ENCODE data around the gene ZNF841. TPM values are rescaled to one million over a fixed set of nuclear protein-coding genes. Genes with fewer than 3 reads are reported as not detected.
"Not testable (repeated sequence)": the region's sequence is repeated elsewhere in the genome, so short reads cannot be mapped to it uniquely, and the experiment has no call there.

Gene ZNF841
- total RNA-seq, 2 donors from 2014 or later, result 23.5 TPM

DNA sequence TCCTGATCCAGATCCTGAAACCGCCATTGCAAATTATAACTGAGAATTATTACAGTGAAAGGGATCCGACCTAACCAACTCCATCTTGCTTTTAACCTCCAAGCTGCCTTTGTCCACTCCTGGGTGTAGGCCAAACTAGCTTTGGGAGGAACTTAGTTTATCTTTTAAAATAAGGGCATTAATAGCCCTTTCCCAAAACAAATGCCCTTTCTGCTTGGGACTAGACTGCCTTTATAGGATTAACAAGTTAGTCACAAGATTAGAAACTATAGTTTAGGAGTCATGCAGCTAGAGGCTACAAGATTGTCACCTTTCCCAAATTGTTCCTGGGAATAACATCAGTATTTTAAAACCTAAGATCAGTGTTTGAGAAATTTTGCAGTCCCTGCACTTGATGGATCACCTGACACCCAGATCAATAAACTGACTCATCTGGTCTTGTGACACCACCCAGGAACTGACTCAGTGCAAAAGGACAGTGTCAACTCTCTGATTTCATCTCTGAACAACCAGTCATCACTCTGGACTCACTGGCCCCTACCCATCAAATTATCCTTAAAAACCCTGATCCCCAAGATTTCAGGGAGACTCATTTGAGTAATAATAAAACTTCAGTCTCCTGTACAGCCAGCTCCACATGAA is 4.1 kb upstream of the ZNF841 start:
- H3K9me3 Mint-ChIP-seq, result peaks cover 27 to 28% of the 10 kb centered on the region in 2 donors
- peaks cover 33 to 47% of the 10 kb centered on the region in 2 donors for H3K36me3 Mint-ChIP-seq

DNA sequence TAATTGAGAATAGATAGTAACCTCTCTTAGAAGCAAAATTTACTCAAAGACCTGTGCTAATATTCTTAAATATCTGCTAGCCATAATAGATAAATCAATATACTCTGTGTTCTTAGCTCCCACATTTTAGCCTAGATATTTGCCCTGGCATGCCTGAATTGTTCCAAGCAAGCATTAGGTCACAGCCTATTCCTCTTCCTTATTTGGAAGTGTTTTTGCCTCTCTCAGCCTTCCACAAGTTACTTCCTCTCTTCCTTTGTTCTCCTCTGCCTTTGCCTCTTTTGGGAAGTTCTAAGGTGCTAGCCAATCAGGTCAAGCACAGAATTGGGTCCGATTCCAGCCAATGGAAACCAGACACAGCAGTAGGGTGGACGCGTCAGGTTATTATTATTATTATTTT is 851 bp upstream of the ZNF841 start:
- H3K36me3 Mint-ChIP-seq, result peaks cover 63 to 78% of the 10 kb centered on the region in 2 donors
- H3K9me3 Mint-ChIP-seq, result peaks cover 43 to 44% of the 10 kb centered on the region in 2 donors
- peak overlapping the region in 1 of 2 donors; percentile 96 for H3K27ac Mint-ChIP-seq
- not testable (repeated sequence) for ATAC-seq; DNase-seq (ENCODE audit: low spot score in 2 of 2)

More for the DNA sequence above, 4.1 kb upstream of the ZNF841 start:
- ATAC-seq (no peak), DNase-seq (ENCODE audit: low spot score in 2 of 2) (no peak)
- peak overlapping the region in 1 of 2 donors; percentile 35 for H3K27ac Mint-ChIP-seq

DNA sequence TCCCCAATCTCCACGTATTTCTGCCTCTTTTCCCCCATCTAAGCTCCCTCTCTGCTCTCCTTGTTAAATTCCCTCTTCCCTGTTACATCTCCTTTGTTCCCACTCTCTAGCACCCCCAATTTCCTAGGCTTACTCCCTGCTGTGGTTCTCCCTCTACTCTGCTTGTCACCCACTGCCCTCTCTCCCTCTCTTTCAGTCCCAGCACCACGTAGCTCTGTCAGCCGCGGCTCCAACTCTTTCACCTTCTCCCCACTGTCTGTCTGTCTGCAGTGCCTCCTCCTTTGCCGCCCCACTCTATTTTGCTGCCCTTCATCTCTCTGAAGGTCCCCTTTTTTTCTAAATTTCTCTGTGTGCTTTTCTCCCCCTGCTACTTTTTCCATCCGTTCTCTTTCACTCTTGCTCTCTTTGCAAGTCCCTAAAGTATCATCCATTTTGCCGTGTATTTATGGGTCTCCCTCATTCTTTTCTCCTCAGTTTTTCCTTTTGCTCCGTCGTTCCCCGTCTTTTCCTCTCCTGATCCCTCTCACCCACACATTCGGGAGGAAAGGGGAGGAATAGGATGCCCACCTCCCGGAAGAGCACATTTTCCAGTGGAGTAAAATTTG is 937 bp downstream of the ZNF841 start:
- no peak for DNase-seq (ENCODE audit: low spot score in 2 of 2)
- H3K27ac Mint-ChIP-seq, result peak overlapping the region; percentile 96 to 97
- H3K36me3 Mint-ChIP-seq, result peaks cover 73 to 89% of the 10 kb centered on the region in 2 donors
- H3K9me3 Mint-ChIP-seq, result peaks cover 50 to 54% of the 10 kb centered on the region in 2 donors
- ATAC-seq, result no peak

DNA sequence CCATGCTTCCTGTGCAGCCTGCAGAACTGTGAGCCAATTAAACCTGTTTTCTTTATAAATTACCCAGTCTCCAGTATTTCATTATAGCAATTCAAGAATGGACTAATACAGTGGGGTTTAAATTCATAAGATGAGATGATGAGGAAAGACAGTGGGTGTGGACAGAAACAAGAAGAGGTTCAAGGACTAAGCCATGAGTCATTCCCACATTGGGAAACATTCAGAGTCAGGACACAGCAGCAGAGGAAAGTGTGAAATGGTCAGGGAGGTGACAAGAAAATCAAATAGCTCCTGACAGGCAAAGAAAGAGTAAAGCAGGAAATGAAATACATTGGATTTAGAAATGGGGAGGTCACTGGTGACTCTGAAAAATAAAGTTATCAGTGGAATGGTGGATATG is 9.1 kb downstream of the ZNF841 start:
- ATAC-seq, result no peak
- Mint-ChIP-seq H3K36me3 (peaks cover 78 to 99% of the 10 kb centered on the region in 2 donors), H3K27ac (no peak overlapping the region), H3K9me3 (peaks cover 36 to 65% of the 10 kb centered on the region in 2 donors)
- no peak for DNase-seq (ENCODE audit: low spot score in 2 of 2)

DNA sequence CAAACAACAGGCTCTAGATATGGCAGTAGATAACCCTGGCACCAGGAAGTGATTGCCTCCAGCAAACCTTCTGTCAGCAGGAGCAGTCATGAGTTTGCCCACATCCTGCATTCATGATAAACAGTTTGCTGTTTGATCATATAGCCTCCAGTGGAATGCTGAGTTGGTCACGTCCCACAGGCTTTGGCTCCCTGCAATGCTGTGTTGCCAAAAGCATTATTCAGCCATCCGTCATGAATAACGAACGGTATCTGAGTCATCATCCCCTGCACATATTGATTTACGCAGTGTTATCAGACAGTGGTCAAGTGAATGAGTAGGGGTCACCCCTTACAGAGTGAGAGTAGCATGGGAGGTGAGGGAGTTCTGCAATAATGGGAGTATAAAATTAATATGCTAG is 25.1 kb downstream of the ZNF841 start:
- H3K36me3 Mint-ChIP-seq, result peaks cover 78 to 99% of the 10 kb centered on the region in 2 donors
- no peak overlapping the region for H3K27ac Mint-ChIP-seq
- ATAC-seq (no peak), DNase-seq (ENCODE audit: low spot score in 2 of 2) (no peak)
- peaks cover 56 to 61% of the 10 kb centered on the region in 2 donors for H3K9me3 Mint-ChIP-seq

DNA sequence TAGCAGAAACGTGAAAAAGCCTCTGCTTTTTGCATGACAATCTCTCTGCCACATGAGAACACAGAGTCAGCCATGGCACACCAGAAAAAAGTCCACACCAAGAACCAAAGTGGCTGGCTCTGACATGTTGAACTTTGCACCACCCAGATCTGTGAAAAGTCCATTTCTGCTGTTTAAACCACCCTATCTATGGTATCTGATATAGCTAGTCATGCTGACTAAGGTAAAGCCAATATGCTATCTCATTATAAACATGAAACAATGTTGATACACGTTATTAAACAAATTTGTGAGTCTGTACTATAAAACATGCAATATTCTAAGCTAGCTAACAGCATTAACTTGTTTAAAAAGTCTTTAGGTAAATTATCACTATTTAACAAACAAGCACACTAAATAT is 25.9 kb downstream of the ZNF841 start:
- no peak for ATAC-seq
- H3K36me3 Mint-ChIP-seq, result peaks cover 78 to 99% of the 10 kb centered on the region in 2 donors
- DNase-seq (ENCODE audit: low spot score in 2 of 2), result no peak
- peaks cover 54 to 59% of the 10 kb centered on the region in 2 donors for H3K9me3 Mint-ChIP-seq
- H3K27ac Mint-ChIP-seq, result no peak overlapping the region

DNA sequence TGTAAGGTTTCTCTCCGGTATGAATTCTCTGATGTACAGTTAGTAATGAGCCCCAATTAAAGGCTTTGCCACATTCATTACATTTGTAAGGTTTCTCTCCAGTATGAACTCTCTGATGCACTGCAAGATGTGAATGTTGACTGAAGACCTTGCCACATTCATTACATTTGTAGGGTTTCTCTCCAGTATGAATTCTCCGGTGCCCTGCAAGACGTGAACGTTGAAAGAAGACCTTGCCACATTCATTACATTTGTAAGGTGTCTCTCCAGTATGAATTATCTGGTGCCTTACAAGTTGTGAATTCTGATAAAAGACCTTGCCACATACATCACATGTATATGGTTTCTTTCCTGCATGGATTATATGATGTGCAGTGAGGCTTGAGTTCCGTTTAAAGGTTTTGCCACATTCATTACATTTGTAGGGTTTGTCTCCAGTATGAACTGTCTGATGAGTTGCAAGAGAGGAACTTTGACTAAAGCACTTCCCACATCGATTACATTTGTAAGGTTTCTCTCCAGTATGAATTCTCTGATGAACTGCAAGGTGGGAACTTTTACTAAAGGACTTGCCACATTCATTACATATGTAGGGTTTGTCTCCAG is 29.2 kb downstream of the ZNF841 start:
- H3K36me3 Mint-ChIP-seq, result peaks cover 73 to 92% of the 10 kb centered on the region in 2 donors
- H3K9me3 Mint-ChIP-seq, result peaks cover 51 to 58% of the 10 kb centered on the region in 2 donors
- ATAC-seq (no peak), DNase-seq (ENCODE audit: low spot score in 2 of 2) (no peak)
- no peak overlapping the region for H3K27ac Mint-ChIP-seq

DNA sequence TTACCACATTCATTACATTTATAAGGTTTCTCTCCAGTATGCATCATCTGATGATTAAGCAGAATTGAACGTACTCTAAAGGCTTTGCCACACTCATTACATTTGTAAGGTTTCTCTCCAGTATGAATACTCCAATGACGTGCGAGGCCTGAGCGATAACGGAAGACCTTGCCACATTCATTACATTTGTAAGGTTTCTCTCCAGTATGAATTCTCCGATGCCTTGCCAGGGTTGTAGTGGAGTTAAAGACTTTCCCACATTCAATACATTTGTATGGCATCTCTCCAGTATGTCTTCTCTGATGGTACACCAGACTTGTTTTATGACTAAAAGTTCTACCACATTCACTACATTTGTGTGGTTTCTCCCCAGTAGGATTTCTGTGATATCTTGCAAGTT is 30.2 kb downstream of the ZNF841 start:
- Mint-ChIP-seq H3K9me3 (peaks cover 50% of the 10 kb centered on the region in 2 donors), H3K36me3 (peaks cover 72 to 91% of the 10 kb centered on the region in 2 donors), H3K27ac (no peak overlapping the region)
- no peak for DNase-seq (ENCODE audit: low spot score in 2 of 2)
- ATAC-seq, result no peak

DNA sequence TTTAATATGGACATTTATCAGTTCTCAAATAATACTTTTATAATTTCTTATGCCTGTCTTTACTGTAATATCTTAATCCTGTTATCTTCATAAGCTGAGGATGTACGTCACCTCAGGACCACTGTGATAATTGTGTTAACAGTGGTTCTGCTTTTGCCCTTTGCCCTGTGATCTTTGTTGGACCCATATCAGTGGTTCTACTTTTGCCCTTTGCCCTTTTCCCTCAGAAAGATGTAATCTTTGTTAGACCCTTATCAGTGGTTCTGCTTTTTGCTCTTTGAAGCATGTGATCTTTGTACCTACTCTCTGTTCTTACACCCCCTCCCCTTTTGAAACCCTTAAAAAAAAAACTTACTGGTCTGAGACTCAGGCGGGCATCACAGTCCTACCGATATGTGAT is 39.1 kb downstream of the ZNF841 start:
- H3K9me3 Mint-ChIP-seq, result peaks cover 46 to 60% of the 10 kb centered on the region in 2 donors
- not testable (repeated sequence) for H3K27ac Mint-ChIP-seq; DNase-seq (ENCODE audit: low spot score in 2 of 2); ATAC-seq
- peaks cover 76 to 77% of the 10 kb centered on the region in 2 donors for H3K36me3 Mint-ChIP-seq

DNA sequence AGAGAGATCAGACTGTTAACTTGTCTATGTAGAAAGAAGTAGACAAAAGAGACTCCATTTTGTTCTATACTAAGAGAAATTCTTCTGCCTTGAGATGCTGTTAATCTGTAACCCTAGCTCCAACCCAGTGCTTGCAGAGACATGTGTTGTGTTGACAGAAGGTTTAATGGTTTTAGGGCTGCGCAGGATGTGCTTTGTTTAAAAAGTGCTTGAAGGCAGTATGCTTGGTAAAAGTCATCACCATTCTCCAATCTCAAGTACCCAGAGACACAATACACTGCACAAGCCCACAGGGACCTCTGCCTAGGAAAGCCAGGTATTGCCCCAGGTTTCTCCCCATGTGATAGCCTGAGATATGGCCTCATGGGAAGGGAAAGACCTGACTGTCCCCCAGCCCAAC is 43.8 kb downstream of the ZNF841 start:
- not testable (repeated sequence) for ATAC-seq; H3K27ac Mint-ChIP-seq; DNase-seq (ENCODE audit: low spot score in 2 of 2)
- peaks cover 72 to 91% of the 10 kb centered on the region in 2 donors for H3K36me3 Mint-ChIP-seq
- H3K9me3 Mint-ChIP-seq, result peaks cover 36 to 59% of the 10 kb centered on the region in 2 donors

DNA sequence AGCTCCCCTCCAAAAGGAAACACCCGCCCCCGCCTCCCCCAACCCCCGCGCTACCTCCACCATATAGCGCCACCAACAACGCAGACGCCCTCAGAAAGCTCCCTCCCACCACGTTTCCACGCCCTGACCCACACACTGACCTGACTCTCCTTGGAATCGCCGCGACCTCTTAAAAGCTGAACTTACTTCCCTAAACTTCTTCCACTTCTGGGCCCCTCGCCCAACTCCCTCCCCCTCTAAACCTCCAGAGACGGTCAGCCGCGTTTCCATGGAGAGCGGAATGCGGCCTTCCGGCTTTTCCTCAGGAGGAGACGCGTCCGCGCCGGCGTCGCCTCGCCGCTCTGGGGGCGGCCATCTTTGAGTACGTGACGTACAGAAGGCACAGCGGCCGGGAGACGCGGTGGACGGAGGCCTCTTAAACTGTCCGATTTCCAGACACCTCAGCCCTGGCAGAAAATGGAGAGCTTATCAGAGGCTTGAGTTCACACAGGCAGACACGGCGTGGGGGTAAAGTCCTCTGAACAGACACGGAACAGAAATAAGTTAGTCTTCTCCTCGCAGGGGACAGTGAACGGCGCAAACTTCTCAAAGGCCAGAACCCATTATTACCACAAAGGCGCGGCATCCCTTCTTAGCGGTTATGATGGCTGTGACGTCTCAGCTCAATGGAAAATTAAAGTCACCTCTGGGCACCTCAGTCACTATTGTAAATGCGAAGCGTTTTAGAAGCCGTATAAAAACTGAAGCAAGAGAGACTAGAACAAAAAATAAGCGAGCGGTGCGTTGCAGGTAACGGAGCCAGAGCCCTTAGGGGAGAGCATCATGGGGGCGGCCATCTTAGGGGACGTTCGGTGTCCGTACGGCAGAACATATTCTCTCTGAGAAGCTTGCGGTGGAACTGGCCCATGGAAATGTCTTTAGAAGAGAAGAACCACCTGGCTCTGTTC is 46.7 kb downstream of the ZNF841 start, which contains the start of gene ZNF432:
Gene ZNF432 (minus strand): TSS at position 284 of the 947 bp plus-strand sequence. CDS start 1,970 bp downstream, outside the sequence.
- Mint-ChIP-seq H3K36me3 (peaks cover 61 to 84% of the 10 kb centered on the region in 2 donors), H3K27ac (peak within 1 kb of the TSS; percentile 95 to 99), H3K9me3 (peaks cover 19 to 50% of the 10 kb centered on the region in 2 donors)
- DNase-seq (ENCODE audit: low spot score in 2 of 2) (peak; percentile 75 to 85), ATAC-seq (peak; percentile 89 to 91)

DNA sequence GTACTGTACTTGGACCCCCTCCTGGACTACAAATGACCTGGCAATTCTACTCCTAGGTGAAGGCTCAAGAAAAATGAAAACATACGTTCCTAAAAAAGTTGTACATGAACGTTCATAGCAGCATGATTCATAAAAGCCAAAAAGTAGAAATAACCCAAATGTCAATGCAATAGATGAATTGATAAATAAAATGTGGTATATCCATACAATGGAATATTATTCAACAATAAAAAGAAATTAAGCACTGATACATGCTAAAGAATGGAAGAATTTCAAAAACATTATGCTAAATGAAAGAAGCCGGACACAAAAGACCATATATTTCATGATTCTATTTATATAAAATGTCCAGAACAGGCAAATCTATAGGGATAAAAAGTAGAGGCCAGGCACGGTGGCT is 56.4 kb downstream of the ZNF841 start:
- H3K27ac Mint-ChIP-seq, result no peak overlapping the region
- ATAC-seq (no peak), DNase-seq (ENCODE audit: low spot score in 2 of 2) (no peak)
- H3K36me3 Mint-ChIP-seq, result peaks cover 88 to 97% of the 10 kb centered on the region in 2 donors
- H3K9me3 Mint-ChIP-seq, result peaks cover 49 to 52% of the 10 kb centered on the region in 2 donors

DNA sequence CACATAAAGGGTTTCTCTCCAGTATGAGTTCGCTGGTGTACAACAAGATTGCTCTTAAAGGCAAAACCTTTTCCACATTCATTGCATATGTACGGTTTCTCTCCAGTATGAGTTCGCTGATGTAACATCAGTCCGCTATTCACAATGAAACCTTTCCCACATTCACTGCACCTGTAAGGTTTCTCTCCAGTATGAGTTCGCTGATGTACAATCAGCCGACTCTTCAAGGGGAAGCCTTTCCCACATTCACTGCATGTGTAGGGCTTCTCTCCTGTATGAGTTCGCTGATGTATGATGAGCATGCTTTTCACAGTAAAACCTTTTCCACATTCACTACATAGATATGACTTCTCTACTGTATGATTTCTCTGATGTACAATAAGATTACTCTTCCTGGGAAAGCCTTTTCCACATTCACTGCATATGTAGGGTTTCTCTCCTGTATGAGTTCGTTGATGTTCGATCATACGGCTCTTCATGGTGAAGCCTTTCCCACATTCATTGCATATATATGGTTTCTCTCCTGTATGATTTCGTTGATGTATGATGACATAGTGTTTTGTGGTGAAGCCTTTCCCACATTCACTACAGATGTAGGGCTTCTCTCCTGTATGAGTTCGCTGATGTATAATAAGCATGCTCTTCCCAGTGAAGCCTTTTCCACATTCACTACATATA is 61.4 kb downstream of the ZNF841 start:
- H3K27ac Mint-ChIP-seq, result no peak overlapping the region
- peaks cover 70 to 89% of the 10 kb centered on the region in 2 donors for H3K36me3 Mint-ChIP-seq
- ATAC-seq (no peak), DNase-seq (ENCODE audit: low spot score in 2 of 2) (no peak)
- peaks cover 53 to 60% of the 10 kb centered on the region in 2 donors for H3K9me3 Mint-ChIP-seq

DNA sequence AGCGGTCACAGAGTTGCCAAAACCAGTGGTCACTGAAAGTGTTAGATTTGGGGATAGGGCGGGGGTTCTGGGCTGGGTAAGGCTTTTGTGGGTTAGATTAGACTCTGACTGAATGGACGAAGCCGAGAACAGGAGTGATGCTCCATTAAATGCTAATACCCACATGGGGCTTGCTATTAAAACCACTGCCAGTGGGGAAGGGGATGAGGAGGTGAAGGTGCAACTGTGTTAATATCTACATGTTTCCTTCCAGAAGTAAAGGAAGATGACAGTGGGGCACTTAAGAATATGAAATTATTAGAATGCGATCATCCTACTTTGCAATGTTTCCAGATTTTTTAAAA is 66.8 kb downstream of the ZNF841 start:
- H3K9me3 Mint-ChIP-seq, result peaks cover 33 to 47% of the 10 kb centered on the region in 2 donors
- DNase-seq (ENCODE audit: low spot score in 2 of 2), result no peak
- peak in 1 of 2 donors; percentile 46 for ATAC-seq
- H3K27ac Mint-ChIP-seq, result peak overlapping the region; percentile 95 to 96
- H3K36me3 Mint-ChIP-seq, result peaks cover 74 to 88% of the 10 kb centered on the region in 2 donors

DNA sequence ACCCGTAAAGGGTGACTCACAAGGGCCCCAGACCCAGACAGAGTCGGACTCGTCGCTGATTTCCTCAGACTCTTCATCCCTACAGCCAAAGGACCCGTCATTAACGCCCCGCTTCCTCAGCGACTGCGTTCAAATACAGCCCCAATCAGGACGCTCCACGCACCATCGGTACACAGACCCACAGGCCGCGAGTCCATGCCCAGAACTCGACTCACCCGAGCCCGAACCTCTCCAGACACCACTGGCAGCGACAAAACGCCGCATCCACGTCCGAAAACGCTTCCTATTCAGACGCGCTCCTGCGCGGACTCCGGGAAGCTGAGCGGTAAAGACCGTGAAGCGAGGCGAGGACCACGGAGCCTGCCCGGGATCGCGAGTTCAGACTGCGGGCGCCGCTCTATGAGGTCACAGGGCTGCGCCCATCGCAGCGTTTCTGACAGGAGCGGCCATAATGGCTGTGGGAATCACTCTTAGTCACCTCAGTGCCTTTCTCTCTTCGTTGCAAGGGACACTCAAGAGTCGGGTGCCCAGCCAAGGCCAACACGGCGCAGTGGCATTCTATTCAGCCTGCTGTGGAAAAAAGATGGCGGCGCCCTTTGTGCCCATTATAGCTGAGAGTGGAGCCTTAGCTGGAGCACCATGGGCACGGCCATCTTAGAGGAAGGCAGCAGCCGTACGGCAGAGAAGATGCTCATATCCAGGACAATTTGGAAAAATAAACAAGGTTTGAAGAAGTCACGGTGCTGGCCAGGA is 67.4 kb downstream of the ZNF841 start, which contains the start of gene ZNF614:
Gene ZNF614 (minus strand): TSS at position 353 of the 753 bp plus-strand sequence. CDS start 2,634 bp downstream, outside the sequence.
- Mint-ChIP-seq H3K9me3 (peaks cover 32 to 43% of the 10 kb centered on the region in 2 donors), H3K27ac (peak within 1 kb of the TSS; percentile 95 to 96), H3K36me3 (peaks cover 74 to 88% of the 10 kb centered on the region in 2 donors)
- DNase-seq (ENCODE audit: low spot score in 2 of 2), result peak; percentile 76 to 88
- peak; percentile 91 to 95 for ATAC-seq
